Lower leg skin (tissue), 3 donors: Measurements from ENCODE around the gene ERICH6B.

Experiments used
- CTCF ChIP-seq, 3 donors: fragments of 450-650 bp; IDR thresholded peaks; one replicate each; pipeline ENCODE4 v1.5.1; 2016; ENCODE audit warnings: antibody characterized with exemption in 3 of 3, mild to moderate bottlenecking in 3 of 3, moderate library complexity in 2 of 3
- POLR2A ChIP-seq, 2 donors: fragments of 450-650 bp; IDR thresholded peaks; one replicate each; pipeline ENCODE4 v1.6.1; 2016 to 2017; ENCODE audit warnings: antibody characterized with exemption in 2 of 2, mild to moderate bottlenecking in 1 of 2, moderate library complexity in 1 of 2

DNA sequence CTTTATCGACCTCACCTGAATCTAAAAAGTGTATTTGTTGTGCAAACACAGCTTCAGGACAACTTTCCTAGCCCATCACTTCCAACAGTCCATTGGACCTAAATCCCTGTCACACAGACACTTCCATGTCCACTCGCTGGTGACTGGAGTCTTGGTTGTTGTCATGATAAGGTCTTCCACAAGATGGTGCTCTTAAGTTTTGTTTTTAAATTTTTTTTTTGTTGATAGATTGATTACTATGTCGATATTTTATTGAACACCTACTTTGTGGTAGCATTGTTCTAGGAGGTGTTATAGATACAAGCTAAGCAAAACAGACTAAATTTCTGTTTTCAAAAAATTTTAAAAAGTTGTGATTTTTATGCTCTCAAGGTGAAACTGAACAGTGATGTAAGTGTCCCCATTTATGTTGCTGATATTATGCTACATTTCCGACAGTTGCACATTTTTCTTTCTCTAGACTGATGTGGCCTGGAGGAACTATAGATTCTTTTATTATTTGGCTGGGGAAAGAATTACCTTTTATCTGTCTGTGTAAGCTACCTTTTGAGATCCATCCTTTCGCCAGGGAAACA, 8.1 kb upstream of the ERICH6B start:
- TF ChIP-seq POLR2A (IDR thresholded peaks at IDR 0.05) = no peak
- TF ChIP-seq CTCF (IDR thresholded peaks at IDR 0.05) = no peak
